ENCODE data around the gene CTR9. TPM values are rescaled to one million over a fixed set of nuclear protein-coding genes. Genes with fewer than 3 reads are reported as not detected.

The CTR9 gene
- total RNA-seq, 1 experiment from 2014 or later, result 32.7 TPM

DNA sequence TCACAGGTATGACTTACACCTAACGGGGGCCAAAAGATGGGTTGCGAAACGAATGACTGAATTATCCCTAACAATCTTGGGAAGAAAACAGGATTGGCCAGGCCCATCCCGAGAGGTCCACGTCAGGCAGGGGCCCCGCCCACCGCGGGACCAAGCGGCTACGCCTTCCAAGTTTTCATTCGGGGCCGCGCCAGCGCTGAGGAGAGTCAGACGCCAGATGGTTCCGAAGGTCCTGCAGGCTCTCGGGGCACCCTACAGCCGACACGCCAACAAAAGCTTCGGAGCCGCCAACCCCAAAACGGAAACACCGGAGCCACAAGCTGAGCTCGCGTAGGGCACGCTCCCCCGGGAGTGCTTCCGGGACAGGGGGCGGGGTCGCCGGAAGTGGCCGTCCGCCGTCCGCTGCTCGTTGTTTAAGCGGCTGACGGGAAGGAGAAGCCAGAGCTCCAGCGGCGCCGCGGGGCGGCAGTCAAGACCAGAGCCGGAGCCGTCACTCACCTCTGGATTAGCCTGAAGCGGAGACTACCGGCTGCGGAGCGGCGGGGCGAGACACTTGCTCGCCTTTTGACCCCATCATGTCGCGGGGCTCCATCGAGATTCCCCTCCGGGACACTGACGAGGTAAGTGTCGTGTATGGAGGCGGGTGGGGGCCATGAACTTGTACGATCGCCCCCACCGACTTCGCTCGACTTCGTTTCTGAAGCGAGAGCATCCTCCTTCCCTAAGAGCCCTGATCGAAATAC, at the start of gene CTR9 (continued):
- TF ChIP-seq, protein P1, sequence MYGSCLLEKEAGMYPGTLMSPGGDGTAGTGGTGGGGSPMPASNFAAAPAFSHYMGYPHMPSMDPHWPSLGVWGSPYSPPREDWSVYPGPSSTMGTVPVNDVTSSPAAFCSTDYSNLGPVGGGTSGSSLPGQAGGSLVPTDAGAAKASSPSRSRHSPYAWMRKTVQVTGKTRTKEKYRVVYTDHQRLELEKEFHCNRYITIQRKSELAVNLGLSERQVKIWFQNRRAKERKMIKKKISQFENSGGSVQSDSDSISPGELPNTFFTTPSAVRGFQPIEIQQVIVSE (CRISPR knock-in tag; IDR thresholded peaks at IDR 0.05; ENCODE audit: borderline replicate concordance), result no peak
- TF ChIP-seq CREM (CRISPR knock-in tag; IDR thresholded peaks at IDR 0.05), result peak; percentile 72
- 0 out of 2 replicates have a peak, but pooled peaks have one; percentile 19 for TF ChIP-seq USF2 (CRISPR knock-in tag; IDR thresholded peaks at IDR 0.05)
- TF ChIP-seq, protein P2, sequence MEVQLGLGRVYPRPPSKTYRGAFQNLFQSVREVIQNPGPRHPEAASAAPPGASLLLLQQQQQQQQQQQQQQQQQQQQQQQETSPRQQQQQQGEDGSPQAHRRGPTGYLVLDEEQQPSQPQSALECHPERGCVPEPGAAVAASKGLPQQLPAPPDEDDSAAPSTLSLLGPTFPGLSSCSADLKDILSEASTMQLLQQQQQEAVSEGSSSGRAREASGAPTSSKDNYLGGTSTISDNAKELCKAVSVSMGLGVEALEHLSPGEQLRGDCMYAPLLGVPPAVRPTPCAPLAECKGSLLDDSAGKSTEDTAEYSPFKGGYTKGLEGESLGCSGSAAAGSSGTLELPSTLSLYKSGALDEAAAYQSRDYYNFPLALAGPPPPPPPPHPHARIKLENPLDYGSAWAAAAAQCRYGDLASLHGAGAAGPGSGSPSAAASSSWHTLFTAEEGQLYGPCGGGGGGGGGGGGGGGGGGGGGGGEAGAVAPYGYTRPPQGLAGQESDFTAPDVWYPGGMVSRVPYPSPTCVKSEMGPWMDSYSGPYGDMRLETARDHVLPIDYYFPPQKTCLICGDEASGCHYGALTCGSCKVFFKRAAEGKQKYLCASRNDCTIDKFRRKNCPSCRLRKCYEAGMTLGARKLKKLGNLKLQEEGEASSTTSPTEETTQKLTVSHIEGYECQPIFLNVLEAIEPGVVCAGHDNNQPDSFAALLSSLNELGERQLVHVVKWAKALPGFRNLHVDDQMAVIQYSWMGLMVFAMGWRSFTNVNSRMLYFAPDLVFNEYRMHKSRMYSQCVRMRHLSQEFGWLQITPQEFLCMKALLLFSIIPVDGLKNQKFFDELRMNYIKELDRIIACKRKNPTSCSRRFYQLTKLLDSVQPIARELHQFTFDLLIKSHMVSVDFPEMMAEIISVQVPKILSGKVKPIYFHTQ (CRISPR knock-in tag; IDR thresholded peaks at IDR 0.05), result no peak
- TF ChIP-seq TEAD1 (CRISPR knock-in tag; IDR thresholded peaks at IDR 0.05), result peak; percentile 92; the same call in 1 of the 2 replicates
- no peak for TF ChIP-seq ATF6 (CRISPR knock-in tag; IDR thresholded peaks at IDR 0.05)
- no peak for TF ChIP-seq EMX1 (CRISPR knock-in tag; IDR thresholded peaks at IDR 0.05)
- peak; percentile 69; the same call in 1 of the 2 replicates for TF ChIP-seq NFE2L1 (CRISPR knock-in tag; IDR thresholded peaks at IDR 0.05)
- TF ChIP-seq ZNF671 (CRISPR knock-in tag; IDR thresholded peaks at IDR 0.05), result no peak
- TF ChIP-seq CBFB (CRISPR knock-in tag; IDR thresholded peaks at IDR 0.05; ENCODE audit: low read depth), result no peak
- TF ChIP-seq AFF4 (CRISPR knock-in tag; IDR thresholded peaks at IDR 0.05; ENCODE audit: borderline replicate concordance), result no peak
- TF ChIP-seq ZNF263 (CRISPR knock-in tag; IDR thresholded peaks at IDR 0.05; ENCODE audit: low read depth), result no peak
- no peak for TF ChIP-seq SOX15 (CRISPR knock-in tag; IDR thresholded peaks at IDR 0.05)
- no peak for TF ChIP-seq PREB (CRISPR knock-in tag; IDR thresholded peaks at IDR 0.05; ENCODE audit: borderline replicate concordance)
- no peak for TF ChIP-seq NFATC4 (CRISPR knock-in tag; IDR thresholded peaks at IDR 0.05)
- no peak for TF ChIP-seq ZNF138 (CRISPR knock-in tag; conservative IDR thresholded peaks at IDR 0.05)
- no peak for TF ChIP-seq ATF3 (CRISPR knock-in tag; conservative IDR thresholded peaks at IDR 0.05)
- no peak for TF ChIP-seq ZNF512 (CRISPR knock-in tag; IDR thresholded peaks at IDR 0.05; ENCODE audit: borderline replicate concordance)
- peak; percentile 60; the same call in 1 of the 2 replicates for TF ChIP-seq E2F5 (CRISPR knock-in tag; IDR thresholded peaks at IDR 0.05)
- no peak for TF ChIP-seq IRF2 (CRISPR knock-in tag; IDR thresholded peaks at IDR 0.05; ENCODE audit: borderline replicate concordance, low read depth)
